ENCODE results near the gene GLIS1.
"Not testable (repeated sequence)": the region's sequence is repeated elsewhere in the genome, so short reads cannot be mapped to it uniquely, and the experiment has no call there.

GLIS1 gene

DNA sequence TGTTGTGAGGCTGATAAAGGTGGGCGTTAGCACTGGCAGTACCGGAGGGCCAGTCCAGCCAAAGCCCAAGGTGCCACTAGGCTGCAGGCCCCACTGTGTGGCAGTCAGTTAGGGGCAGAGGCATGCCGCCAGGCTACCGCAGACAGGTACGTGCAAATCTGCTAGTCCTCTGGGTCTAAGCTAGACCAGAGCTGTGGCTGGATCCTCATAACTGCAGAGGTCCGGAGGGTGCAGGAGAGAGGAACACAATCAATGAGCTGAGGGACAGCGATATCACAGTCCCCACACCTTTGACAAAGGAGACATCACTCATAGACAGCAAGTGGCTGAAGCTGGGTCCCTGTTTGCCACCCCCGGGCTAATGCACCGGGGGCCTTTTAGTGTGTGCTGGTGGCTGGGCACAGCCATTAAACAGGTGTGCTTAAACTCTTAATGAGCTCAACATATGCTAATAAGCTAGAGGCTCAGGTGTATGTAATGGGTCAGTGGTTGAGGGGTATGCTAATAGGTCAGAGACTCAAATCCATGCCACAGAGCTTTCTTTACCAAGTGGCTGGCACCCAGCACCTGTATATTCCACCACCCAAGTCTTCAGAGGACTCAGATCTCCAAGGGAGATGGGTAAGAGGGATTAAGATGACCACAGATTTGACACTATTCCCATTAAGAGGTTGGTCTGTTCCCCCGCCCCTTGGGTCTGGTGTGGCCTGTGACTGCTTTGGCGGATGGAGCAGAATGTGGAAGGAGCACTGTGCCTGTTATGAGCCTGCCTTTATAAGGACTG is 82.0 kb downstream of the GLIS1 start:
- in situ Hi-C loops (cut with MboI; ENCODE audit: low sequenced_read_pairs): no loop called here

GRCh38 chr1:53655931-53656746 is 82.8 kb downstream of the GLIS1 start:
- in situ Hi-C loops (cut with MboI; ENCODE audit: low sequenced_read_pairs): no loop called here

GRCh38 chr1:53654216-53655210 is 84.5 kb downstream of the GLIS1 start:
- in situ Hi-C loops (cut with MboI; ENCODE audit: low sequenced_read_pairs): no loop called here

- in situ Hi-C loops (cut with MboI; ENCODE audit: low sequenced_read_pairs): no loop called here
Observed at GRCh38 chr1:53653631-53654030, 85.3 kb downstream of the GLIS1 start.

- in situ Hi-C loops (cut with MboI; ENCODE audit: low sequenced_read_pairs): no loop called here
Observed at GRCh38 chr1:53653200-53653575, 85.8 kb downstream of the GLIS1 start.

- in situ Hi-C loops (cut with MboI; ENCODE audit: low sequenced_read_pairs): no loop called here
Observed at GRCh38 chr1:53652441-53653199, 86.3 kb downstream of the GLIS1 start.

GRCh38 chr1:53651356-53651755 is 87.6 kb downstream of the GLIS1 start:
- in situ Hi-C loops (cut with MboI; ENCODE audit: low sequenced_read_pairs): no loop called here

DNA sequence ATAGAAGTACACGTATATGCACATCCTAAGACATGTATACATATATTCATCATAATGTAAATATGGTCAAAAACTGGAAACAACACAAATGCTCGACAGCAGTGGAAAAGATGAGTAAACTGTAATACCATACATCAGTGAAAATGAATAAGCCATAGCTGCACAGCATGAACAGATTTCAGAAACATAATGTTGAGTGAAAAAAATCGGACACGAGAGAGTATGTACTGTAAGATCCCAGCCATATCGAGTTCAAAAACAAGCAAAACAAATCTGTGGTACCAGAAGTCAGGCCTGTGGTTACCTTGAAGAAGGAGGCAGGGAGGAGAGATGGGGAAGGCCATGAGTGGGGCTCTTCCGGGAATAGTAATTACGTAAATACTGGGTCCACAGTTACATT is 90.4 kb downstream of the GLIS1 start:
- in situ Hi-C loops (cut with MboI; ENCODE audit: low sequenced_read_pairs): no loop called here

DNA sequence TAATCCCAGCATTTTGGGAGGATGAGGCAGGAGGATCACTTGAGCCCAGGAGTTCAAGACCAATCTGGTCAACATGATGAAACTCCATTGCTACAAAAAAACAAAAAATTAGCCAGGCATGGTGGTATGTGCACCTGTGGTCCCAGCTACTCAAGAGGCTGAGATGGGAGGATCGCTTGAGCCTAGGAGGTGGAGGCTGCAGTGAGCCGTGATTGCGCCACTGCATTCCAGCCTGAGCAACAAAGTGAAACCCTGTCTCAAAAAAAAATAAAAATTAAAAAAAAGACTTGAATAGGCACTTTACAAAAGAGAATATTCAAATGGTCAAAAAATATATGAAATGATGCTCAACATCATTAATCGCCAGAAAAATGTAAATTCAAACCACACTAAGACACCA is 91.0 kb downstream of the GLIS1 start:
- in situ Hi-C loops (cut with MboI; ENCODE audit: low sequenced_read_pairs): not testable (repeated sequence)

- in situ Hi-C loops (cut with MboI; ENCODE audit: low sequenced_read_pairs): no loop called here
Observed at GRCh38 chr1:53646732-53647131, 92.2 kb downstream of the GLIS1 start.

DNA sequence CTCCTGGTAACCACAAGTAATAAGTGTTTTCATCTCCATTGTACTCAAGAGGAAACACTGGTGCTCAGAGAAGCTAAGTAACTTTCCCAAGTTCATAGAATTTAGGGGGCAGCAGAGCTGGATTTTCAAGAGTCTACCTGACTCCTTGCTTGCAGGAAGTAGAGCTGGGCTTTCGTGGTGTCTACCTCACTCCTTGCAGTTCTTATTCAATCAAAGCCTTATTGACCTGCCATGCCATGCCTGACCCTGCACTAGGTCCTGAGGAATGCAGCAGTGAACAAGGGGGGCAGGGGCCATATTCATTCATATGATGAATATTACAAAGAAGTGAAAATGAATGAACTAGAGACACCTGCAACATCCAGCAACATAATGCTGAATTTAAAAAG is 93.3 kb downstream of the GLIS1 start:
- in situ Hi-C loops (cut with MboI; ENCODE audit: low sequenced_read_pairs): no loop called here

DNA sequence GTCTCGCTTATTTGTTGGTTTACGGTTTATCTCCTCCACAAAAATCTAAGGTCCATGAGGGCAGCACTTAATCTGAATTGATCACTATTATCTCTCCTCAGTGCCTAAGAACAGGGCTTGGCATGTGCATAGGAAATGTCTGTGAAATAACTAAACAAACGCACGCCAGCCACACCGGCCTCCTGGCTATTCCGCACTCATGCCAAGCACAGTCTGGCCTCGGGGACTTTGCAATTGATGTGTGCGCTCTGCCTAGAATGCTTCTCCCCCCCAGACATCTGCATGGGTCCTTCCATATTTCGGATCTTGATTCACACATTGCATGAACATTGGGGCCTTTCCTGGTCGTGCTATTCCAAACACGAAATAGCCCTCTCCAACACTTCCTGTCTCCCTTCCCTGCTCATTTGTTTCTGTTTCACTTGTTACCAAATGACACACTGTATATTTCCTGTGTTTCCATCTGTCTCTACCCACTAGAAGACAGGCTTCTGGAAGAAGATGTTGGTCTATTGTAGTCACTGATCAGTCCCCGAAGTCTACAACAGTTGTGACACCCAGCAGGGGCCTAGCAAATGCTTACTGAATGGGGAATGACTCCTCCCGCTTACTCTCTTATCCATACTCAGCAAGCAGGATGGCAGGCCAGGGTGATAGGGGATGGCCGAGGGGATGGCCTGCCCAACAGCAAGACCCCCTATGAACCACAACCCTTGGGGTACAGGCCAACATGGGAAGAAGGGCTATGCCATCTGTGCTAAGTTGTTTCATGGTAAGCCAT is 93.9 kb downstream of the GLIS1 start:
- in situ Hi-C loops (cut with MboI; ENCODE audit: low sequenced_read_pairs): no loop called here

- in situ Hi-C loops (cut with MboI; ENCODE audit: low sequenced_read_pairs): no loop called here
Observed at GRCh38 chr1:53644496-53644895, 94.5 kb downstream of the GLIS1 start.

DNA sequence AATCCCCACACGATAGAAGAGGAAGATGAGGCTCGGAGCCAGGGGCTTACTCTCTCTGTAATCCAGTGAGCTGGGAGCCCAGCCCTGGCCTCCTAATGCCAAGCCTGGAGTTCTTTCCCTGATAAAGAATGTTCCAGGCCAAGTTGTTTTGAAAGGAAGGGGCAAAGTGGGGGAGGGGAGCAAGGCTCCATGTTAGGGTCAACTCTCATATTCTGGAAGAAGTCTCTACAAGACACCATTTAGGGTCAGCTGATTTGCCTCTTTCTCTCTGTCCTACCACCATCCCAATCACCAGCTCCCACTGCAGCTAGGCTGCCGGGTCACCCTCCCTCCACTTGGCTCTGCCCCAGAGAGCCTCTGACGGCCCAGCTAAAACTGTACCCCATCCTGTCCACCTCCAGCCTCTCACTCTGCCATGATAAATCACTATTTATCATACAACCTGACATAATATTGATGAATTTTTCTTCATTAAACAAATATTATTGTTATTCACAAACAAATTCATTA is 95.0 kb downstream of the GLIS1 start:
- in situ Hi-C loops (cut with MboI; ENCODE audit: low sequenced_read_pairs): no loop called here

DNA sequence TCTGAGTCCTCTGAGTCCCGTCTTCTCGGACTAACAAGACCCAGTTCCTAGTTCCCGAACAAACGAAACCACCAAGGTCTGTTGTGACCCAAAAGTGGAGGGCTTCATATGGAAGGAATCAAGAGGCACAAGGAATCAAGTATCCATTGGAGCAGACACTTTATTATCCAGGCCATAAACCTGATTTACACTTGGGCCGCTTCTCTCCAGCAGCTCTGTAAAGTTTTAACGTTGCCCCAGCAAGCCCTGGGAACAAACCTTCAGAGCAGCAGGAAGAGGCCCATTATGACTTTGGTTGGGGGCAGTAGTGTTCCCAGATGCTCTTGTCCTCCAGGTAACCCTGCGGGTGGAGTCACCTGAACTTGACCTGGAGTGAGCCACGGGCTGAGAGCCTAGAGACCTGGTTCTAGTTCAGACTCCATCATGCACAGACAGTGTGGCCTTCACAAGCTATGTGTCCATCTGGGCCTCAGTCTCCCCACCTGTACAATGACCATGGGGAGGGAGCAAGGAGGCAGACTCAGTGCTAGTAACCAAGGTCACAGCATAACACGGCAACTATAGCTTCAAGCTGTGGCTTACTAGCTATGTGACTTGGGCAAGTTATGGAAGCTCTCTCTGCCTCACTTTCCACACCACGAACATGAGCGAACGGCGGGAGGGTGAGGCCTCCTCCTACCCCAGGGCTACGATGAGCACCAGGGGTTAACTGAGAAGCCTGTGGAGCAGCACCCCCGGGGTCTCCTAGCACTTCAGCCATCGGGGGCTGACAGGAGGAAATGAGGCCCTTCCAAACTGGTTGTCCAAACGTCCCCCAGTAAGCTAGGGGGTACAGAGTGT is 95.7 kb downstream of the GLIS1 start:
- in situ Hi-C loops (cut with MboI; ENCODE audit: low sequenced_read_pairs): no loop called here

DNA sequence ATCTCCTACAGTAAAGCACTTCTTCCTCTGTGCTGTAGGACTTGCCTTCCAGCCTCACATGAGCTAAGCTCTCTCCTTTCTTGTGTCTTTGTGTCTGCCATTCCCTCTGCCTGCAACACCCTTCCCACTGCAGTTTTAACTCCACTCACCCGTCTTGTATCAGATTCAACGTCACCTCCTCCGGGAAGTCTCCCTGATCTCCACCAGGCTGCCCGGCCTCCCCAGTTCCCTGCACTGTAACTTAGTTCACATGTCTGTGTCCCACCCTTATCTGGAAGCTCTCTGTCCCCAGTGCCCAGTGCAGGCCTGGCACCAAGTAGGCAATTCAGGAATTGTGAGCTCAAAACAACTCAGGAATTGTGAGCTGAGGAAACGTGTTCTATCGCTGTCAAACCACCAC is 96.4 kb downstream of the GLIS1 start:
- in situ Hi-C loops (cut with MboI; ENCODE audit: low sequenced_read_pairs): no loop called here

- in situ Hi-C loops (cut with MboI; ENCODE audit: low sequenced_read_pairs): no loop called here
Observed at GRCh38 chr1:53642215-53642555, 96.8 kb downstream of the GLIS1 start.

DNA sequence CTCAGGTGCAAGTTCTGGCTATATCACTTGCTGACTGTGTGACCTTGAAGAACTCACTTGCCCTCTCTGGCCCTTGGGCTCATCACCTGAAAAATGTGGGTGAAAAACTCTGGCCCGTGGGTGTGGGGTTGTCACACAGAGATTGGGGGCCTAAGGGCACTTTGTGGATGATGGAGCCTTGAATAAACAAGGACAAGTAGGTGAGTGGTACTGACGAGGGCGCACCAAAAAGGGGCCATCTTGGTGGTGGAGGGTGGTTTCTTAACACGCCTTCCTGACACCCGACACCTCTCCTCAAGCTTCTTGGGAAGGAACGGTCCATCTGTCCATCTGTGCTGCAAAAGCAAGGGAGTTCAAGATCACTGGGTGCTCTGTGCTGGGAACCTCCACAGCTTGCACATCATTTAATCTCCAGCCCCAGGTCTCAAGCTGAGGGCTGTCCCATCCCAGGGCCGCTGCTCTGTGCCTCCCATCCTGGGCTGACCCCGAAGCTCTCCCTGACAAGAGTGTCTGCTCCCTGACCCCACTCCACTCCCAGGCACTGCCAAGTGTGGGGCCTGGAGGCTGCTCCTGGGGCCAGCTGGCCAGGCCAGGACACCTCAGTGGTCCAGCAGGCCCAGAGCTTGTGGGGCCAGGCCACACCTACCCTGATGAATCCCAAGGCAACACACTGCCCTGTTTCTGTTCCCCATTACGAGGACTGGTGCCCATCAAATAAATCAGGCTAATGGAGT is 97.3 kb downstream of the GLIS1 start:
- in situ Hi-C loops (cut with MboI; ENCODE audit: low sequenced_read_pairs): no loop called here
